ENCODE measurements around the gene FOXP1. TPM values are rescaled to one million over a fixed set of nuclear protein-coding genes. Genes with fewer than 3 reads are reported as not detected.

The FOXP1 gene
- polyA plus RNA-seq, 1 donor from 2014 or later = 5.6 TPM

DNA sequence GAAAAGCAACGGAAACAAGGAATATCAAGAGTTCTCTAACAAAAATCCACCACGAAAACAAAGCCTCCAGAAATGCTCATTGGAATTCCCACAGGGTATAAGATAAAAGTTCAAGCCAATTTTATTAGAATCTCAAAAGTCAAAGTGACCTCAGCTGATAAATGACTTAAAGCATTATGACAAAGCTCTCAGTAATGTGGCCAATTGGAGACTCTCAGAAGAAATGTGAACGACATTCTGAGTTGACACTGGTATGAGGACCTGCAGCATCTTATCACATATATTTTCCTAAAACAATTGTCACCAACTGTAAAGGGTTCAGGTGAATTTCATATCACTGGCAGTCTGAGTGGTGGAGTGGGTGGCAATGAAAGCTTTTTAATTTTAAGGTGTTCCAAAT lies 199.1 kb downstream of the FOXP1 start:
- Histone ChIP-seq H3K27me3 (ENCODE audit: insufficient read depth, low read depth, low read length) (no peaks in the 10 kb centered on the region), H3K9ac (ENCODE audit: low read length) (no peak overlapping the region), H3K9me3 (ENCODE audit: low read length) (no peaks in the 10 kb centered on the region), H3K4me3 (ENCODE audit: low read length) (no peak overlapping the region), H3K36me3 (ENCODE audit: insufficient read depth, low read length) (no peaks in the 10 kb centered on the region), H3K79me2 (replicated peaks; ENCODE audit: insufficient read depth, low read length) (no peaks in the 10 kb centered on the region), H2AFZ (ENCODE audit: low read depth, low read length) (no peak overlapping the region), H3K9me2 (ENCODE audit: insufficient read depth, low read length) (no peaks in the 10 kb centered on the region), H4K20me1 (ENCODE audit: insufficient read depth) (no peaks in the 10 kb centered on the region), H3K4me2 (ENCODE audit: low read length) (no peak overlapping the region), H3F3A (ENCODE audit: insufficient read depth, low read length, poor library complexity, severe bottlenecking) (no peaks in the 10 kb centered on the region), H3K27ac (ENCODE audit: low read length) (no peak overlapping the region)
- TF ChIP-seq RAD21 (conservative IDR thresholded peaks at IDR 0.05) (no peak), EP300 (conservative IDR thresholded peaks at IDR 0.05; ENCODE audit: poor library complexity, severe bottlenecking) (no peak), EZH2 (IDR thresholded peaks at IDR 0.05; ENCODE audit: borderline replicate concordance, insufficient read depth, low read length, poor library complexity, severe bottlenecking) (no peak), SMC3 (conservative IDR thresholded peaks at IDR 0.05; ENCODE audit: poor library complexity) (no peak), POLR2AphosphoS5 (IDR thresholded peaks at IDR 0.05) (no peak), TAF1 (IDR thresholded peaks at IDR 0.05; ENCODE audit: low read depth) (no peak), MXI1 (conservative IDR thresholded peaks at IDR 0.05; ENCODE audit: poor library complexity, severe bottlenecking) (no peak)
- TF ChIP-seq, protein P1, sequence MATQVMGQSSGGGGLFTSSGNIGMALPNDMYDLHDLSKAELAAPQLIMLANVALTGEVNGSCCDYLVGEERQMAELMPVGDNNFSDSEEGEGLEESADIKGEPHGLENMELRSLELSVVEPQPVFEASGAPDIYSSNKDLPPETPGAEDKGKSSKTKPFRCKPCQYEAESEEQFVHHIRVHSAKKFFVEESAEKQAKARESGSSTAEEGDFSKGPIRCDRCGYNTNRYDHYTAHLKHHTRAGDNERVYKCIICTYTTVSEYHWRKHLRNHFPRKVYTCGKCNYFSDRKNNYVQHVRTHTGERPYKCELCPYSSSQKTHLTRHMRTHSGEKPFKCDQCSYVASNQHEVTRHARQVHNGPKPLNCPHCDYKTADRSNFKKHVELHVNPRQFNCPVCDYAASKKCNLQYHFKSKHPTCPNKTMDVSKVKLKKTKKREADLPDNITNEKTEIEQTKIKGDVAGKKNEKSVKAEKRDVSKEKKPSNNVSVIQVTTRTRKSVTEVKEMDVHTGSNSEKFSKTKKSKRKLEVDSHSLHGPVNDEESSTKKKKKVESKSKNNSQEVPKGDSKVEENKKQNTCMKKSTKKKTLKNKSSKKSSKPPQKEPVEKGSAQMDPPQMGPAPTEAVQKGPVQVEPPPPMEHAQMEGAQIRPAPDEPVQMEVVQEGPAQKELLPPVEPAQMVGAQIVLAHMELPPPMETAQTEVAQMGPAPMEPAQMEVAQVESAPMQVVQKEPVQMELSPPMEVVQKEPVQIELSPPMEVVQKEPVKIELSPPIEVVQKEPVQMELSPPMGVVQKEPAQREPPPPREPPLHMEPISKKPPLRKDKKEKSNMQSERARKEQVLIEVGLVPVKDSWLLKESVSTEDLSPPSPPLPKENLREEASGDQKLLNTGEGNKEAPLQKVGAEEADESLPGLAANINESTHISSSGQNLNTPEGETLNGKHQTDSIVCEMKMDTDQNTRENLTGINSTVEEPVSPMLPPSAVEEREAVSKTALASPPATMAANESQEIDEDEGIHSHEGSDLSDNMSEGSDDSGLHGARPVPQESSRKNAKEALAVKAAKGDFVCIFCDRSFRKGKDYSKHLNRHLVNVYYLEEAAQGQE (IDR thresholded peaks at IDR 0.05; ENCODE audit: borderline replicate concordance) = no peak
- TF ChIP-seq, protein P2, sequence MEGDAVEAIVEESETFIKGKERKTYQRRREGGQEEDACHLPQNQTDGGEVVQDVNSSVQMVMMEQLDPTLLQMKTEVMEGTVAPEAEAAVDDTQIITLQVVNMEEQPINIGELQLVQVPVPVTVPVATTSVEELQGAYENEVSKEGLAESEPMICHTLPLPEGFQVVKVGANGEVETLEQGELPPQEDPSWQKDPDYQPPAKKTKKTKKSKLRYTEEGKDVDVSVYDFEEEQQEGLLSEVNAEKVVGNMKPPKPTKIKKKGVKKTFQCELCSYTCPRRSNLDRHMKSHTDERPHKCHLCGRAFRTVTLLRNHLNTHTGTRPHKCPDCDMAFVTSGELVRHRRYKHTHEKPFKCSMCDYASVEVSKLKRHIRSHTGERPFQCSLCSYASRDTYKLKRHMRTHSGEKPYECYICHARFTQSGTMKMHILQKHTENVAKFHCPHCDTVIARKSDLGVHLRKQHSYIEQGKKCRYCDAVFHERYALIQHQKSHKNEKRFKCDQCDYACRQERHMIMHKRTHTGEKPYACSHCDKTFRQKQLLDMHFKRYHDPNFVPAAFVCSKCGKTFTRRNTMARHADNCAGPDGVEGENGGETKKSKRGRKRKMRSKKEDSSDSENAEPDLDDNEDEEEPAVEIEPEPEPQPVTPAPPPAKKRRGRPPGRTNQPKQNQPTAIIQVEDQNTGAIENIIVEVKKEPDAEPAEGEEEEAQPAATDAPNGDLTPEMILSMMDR (IDR thresholded peaks at IDR 0.05; ENCODE audit: poor library complexity, severe bottlenecking) = no peak

DNA sequence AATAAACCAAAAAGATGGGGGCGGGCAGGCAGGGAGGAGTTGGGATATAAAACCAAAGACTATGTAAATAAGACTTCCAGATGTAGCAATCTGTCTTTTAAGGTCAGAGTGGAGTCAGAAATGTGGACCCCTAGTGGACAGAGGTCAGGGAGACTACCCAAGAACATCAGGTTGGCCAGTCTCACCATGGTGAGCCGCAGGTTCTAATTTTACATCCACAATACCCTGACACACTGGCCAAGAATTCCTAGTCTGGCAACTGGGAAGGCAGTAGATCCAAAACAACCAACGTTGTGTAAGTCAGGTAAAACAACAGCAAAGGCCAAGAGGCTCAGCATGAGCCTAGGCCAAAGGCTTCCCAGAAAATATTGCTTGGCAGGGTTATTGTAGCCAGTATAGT lies 203.4 kb downstream of the FOXP1 start:
- Histone ChIP-seq H3K79me2 (replicated peaks; ENCODE audit: insufficient read depth, low read length) (no peaks in the 10 kb centered on the region), H4K20me1 (ENCODE audit: insufficient read depth) (no peaks in the 10 kb centered on the region), H3K4me3 (ENCODE audit: low read length) (no peak overlapping the region), H3F3A (ENCODE audit: insufficient read depth, low read length, poor library complexity, severe bottlenecking) (no peaks in the 10 kb centered on the region), H3K9me3 (ENCODE audit: low read length) (no peaks in the 10 kb centered on the region), H2AFZ (ENCODE audit: low read depth, low read length) (no peak overlapping the region), H3K36me3 (ENCODE audit: insufficient read depth, low read length) (no peaks in the 10 kb centered on the region), H3K27me3 (ENCODE audit: insufficient read depth, low read depth, low read length) (no peaks in the 10 kb centered on the region), H3K9me2 (ENCODE audit: insufficient read depth, low read length) (no peaks in the 10 kb centered on the region), H3K9ac (ENCODE audit: low read length) (no peak overlapping the region), H3K27ac (ENCODE audit: low read length) (no peak overlapping the region), H3K4me2 (ENCODE audit: low read length) (no peak overlapping the region)
- no peak for TF ChIP-seq SMC3 (conservative IDR thresholded peaks at IDR 0.05; ENCODE audit: poor library complexity)
- TF ChIP-seq, protein P1 (IDR thresholded peaks at IDR 0.05; ENCODE audit: borderline replicate concordance) = no peak
- TF ChIP-seq EP300 (conservative IDR thresholded peaks at IDR 0.05; ENCODE audit: poor library complexity, severe bottlenecking) = no peak
